Activated naive CD4-positive, alpha-beta T cell treated with anti-CD3 and anti-CD28 coated beads, Interleukin-2, amount 50 U/mL, for 72 hours (primary cell): ENCODE results near the gene AKT2. TPM values are rescaled to one million over a fixed set of nuclear protein-coding genes. Genes with fewer than 3 reads are reported as not detected.
A peak's percentile ranks its signal among the peaks of the same experiment; 100 is the strongest.
"Not testable (repeated sequence)": the region's sequence is repeated elsewhere in the genome, so short reads cannot be mapped to it uniquely, and the experiment has no call there.

Experiments
- ATAC-seq, 2 donors: fragments of 150-1000 bp; cut with Tn5 transposase; 2 replicates each; pipeline ENCODE4 v1.10.0; 2021; ENCODE audit warnings: mild to moderate bottlenecking in 2 of 2, moderate library complexity in 2 of 2
- DNase-seq, 2 donors: peaks; one replicate each; pipeline ENCODE4 v3.0.0; 2021 to 2022; ENCODE audit warnings: low spot score in 2 of 2
- H3K27ac Mint-ChIP-seq, 2 donors: one replicate each; pipeline ENCODE4 v1.8.0; 2022; ENCODE audit warnings: mild to moderate bottlenecking in 2 of 2, mixed read lengths in 2 of 2
- H3K36me3 Mint-ChIP-seq, 2 donors: one replicate each; pipeline ENCODE4 v1.8.0; 2022; ENCODE audit warnings: mixed read lengths in 2 of 2
- H3K9me3 Mint-ChIP-seq, 2 donors: one replicate each; pipeline ENCODE4 v1.8.0; 2022; ENCODE audit warnings: mixed read lengths in 2 of 2
- total RNA-seq, 2 donors: library from RNA; stranded (reverse); gene quantifications; one replicate each; pipeline ENCODE4 v1.2.3, GENCODE V29; 2022

The AKT2 gene
- total RNA-seq, result 100 to 1,000 TPM; 171 to 214 TPM

DNA sequence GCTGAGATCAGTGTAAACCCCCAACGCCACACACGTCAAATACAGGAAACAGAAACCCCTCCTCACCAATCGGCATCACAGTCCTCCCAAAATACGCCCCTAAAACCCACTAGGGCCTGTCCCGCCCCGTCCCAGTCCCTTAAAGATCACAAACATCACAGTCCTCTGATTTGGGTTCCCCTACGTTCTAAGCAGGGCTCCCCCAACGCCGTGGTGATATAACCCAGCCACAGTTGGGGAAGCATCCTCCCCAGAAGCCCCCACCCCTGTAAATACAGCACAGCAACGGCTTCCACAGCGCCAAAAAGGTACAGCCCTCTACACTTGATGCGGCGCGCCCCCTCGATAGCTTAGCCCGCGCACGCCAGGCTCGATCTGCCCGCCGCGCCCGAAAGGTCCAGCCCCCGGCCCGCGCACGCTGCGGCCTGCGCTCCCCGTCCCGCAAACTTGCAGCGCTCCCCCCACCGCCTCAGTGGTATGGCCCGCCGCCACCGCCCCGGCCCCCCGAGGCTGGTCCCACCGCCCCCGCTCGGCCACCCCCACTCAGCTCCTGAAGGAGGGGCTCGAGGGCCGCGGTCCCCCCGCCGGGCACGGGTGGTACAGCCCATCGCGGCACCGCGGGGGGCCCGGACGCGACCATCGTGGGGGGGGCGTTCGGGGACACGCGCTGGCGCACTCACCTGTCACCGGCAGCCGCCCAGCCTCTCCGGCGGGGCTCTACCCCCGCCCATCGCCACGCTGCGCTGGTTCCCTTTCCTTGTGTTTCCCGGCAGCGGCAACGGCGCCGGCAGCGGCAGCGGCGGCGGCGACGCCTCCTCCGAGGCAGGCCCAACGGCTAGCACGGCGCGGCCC lies at the start of gene AKT2:
AKT2 (minus strand) TSS at position 845 of the 852 bp plus-strand sequence. CDS start 20,078 bp downstream, outside the sequence.
- peaks cover 7 to 12% of the 10 kb centered on the region in 2 donors for H3K36me3 Mint-ChIP-seq
- DNase-seq (peak; percentile 73 to 79), ATAC-seq (peak; percentile 64 to 65)
- peak within 1 kb of the TSS; percentile 99 to 100 for H3K27ac Mint-ChIP-seq
- H3K9me3 Mint-ChIP-seq, result no peaks in the 10 kb centered on the region

DNA sequence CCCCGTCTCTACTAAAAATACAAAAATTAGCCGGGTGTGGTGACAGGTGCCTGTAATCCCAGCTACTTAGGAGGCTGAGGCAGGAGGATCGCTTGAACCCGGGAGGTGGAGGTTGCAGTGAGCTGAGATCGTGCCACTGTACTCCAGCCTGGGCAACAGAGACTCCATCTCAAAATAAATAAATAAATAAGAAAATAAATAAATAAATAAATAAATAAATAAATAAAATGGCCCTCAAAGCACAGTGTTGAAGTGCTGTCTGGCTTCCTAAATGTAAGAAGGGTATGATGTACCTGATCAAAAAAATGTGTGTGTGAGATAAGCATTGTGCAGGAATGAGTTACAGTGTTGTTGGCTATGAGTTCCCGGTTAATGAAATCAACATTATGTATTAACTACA lies 47.9 kb upstream of the AKT2 start:
- H3K36me3 Mint-ChIP-seq, H3K9me3 Mint-ChIP-seq, H3K27ac Mint-ChIP-seq, ATAC-seq, DNase-seq: not testable (repeated sequence)

DNA sequence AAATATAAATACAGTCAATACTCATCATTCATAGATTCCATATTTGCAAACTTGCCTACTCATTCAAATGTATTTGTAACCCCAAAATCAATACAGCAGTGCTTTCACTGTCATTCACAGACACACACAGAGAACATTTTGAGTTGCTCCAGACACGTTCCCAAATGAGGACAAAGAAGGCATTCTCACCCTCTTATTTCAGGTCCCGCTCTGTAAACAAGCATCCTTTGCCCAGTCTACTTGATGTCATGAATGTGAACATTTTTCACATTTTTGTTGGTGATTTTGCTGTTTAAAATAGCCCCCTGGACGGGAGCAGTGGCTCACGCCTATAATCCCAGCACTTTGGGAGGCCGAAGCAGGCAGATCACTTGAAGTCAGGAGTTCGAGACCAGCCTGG lies 47.5 kb upstream of the AKT2 start:
- ATAC-seq, result no peak
- no peak for DNase-seq
- H3K36me3 Mint-ChIP-seq, result no peaks in the 10 kb centered on the region
- no peaks in the 10 kb centered on the region for H3K9me3 Mint-ChIP-seq
- no peak overlapping the region for H3K27ac Mint-ChIP-seq

DNA sequence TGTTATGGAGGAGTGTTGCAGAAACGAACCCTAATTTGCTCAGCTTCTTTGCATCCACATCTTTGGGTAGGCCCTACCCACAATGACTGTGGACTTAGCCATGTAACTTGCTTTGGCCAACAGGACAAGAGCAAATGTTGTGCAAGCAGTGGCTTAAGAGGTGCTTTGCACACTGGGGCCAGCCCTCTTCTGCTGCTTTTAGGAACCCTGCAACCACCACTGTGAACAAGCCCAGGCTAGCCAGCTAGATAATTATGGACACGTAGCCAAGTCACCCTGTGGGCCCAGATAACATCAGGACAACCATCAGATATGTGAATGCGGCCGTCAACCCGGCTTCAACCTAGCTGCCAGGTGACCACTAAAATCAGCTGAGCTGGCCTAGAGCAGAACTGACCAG lies 45.9 kb upstream of the AKT2 start:
- ATAC-seq (no peak), DNase-seq (no peak)
- no peaks in the 10 kb centered on the region for H3K9me3 Mint-ChIP-seq
- H3K36me3 Mint-ChIP-seq, result no peaks in the 10 kb centered on the region
- H3K27ac Mint-ChIP-seq, result peak overlapping the region; percentile 59 to 72

DNA sequence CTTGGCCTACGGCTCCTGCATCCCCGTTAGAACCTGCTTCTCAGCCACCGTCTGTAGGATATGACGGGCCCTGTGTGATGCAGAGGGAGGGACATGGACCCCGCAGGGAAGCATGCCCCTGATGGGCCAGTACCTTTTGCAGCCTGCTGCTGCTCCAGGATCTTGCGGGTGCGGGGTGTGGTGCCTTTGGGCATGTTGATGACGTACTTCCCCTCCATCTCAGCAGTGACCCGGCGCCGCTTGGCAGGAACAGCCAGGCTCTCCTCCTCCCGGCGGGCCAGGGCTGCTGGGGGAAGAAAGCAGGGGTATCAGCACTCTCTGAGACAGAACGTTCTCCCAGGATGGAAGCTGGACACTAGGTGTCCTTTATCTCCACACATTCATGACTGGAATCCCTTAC lies 41.1 kb upstream of the AKT2 start:
- Mint-ChIP-seq H3K27ac (no peak overlapping the region), H3K9me3 (no peaks in the 10 kb centered on the region), H3K36me3 (no peaks in the 10 kb centered on the region)
- DNase-seq, result no peak
- ATAC-seq, result no peak

DNA sequence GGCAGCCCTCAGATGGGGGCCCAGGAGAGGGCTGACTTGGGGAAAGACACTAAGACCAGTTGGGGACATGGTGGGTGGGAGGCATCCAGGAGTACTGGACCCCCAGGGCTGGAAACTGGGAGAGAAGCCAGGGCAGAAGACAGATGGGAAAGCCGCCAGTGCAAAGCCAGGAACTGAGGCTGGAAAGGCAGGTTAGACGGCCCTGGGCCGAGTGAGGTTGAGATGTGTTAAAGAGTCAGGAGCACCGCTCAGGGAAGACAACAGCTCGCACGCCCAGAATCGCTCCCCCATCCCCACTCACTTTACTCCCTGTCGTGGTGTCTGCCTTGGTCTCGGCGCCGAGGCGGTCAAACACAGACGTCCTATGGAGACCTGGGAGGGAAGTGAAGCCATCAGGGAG lies 38.6 kb upstream of the AKT2 start:
- no peaks in the 10 kb centered on the region for H3K36me3 Mint-ChIP-seq
- no peak for ATAC-seq
- peak overlapping the region; percentile 67 to 81 for H3K27ac Mint-ChIP-seq
- no peak for DNase-seq
- no peaks in the 10 kb centered on the region for H3K9me3 Mint-ChIP-seq

DNA sequence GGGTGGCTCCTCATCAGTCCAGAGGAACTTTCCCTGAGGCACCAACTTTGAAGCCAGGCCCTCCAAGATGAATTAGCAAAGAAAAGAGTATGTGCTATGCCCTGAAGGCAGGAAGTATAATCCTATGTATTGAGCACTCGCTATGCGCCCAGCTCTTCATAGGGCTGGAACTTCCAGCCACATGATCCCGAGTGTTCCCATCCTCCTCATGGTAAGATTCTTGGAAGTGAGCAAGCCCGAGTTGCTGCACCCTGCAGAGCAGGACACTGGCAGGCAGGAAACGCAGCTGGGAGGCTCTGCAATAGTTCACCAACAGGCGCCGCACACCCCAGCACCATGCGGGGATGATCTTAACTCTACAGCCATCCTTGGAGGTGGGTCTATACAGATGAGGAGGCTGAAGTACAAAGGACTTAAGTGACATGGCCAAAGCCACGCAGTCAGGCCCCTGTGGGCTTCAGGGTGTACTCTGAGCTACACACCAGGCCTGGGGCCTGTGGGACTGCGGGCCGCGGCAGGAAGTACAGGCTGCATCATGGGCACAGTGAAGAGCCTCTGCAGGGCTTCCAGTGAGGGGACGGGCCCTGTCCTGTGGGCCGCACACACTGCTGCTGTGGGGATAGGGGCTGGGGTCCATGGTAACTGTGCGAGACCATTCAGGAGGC lies 37.9 kb upstream of the AKT2 start:
- H3K27ac Mint-ChIP-seq, result peak overlapping the region; percentile 67 to 81
- ATAC-seq, result no peak
- no peak for DNase-seq
- H3K9me3 Mint-ChIP-seq, result no peaks in the 10 kb centered on the region
- H3K36me3 Mint-ChIP-seq, result no peaks in the 10 kb centered on the region

DNA sequence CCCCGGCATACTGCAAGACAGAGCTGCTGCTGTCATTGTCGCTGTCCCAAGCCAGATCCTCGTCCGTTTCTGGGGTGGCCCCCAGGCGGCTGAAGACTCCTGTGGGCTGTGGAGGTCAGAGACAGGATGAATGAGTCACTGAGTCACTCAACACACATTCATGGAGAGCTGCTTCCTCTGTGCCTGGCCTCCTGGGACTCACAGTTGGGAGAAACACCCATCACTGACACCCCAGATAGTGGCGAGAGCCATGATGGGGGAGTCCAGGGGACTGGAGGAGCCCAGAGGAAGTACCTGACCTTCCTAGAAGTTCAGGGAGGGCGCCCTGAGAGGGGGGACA lies 37.1 kb upstream of the AKT2 start:
- Mint-ChIP-seq H3K9me3 (no peaks in the 10 kb centered on the region), H3K27ac (peak overlapping the region; percentile 29 to 67), H3K36me3 (no peaks in the 10 kb centered on the region)
- ATAC-seq, result no peak
- no peak for DNase-seq

DNA sequence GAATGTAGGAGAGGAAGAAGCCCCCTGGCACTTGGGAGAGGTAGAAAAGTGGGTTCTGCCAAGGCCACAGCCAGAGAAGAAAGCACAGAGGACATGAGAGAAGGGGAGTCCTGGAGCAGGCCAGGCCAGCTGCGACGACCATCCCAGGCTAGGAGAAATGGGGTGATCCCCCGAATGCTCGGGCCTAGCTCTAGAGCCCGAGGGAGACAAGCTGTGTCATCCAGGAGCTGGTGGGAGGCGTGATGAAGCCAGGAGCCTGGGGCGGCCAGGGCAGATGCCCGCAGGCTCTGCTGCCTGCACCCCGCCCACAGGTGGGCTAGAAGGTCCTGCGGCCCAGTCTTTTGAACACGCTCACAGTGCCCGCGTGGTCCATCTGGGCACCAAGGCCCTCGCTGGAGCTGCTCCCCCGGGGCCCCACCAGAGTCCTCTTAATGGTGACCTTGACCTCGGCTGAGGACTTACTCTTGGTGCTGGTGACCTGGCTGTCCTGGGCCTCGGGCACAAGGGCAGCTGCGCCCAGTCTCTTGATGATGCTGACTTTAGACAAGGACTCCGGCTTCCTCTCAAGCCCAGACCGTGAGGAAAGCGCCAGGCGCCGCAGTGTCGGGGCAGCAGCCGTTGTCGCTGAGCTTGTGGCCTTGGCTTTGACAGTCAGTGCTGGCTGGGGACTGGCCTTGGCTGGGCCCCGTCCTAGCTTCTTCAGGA lies 36.6 kb upstream of the AKT2 start:
- no peaks in the 10 kb centered on the region for H3K9me3 Mint-ChIP-seq
- no peaks in the 10 kb centered on the region for H3K36me3 Mint-ChIP-seq
- peak overlapping the region; percentile 67 to 90 for H3K27ac Mint-ChIP-seq
- DNase-seq (no peak), ATAC-seq (no peak)

DNA sequence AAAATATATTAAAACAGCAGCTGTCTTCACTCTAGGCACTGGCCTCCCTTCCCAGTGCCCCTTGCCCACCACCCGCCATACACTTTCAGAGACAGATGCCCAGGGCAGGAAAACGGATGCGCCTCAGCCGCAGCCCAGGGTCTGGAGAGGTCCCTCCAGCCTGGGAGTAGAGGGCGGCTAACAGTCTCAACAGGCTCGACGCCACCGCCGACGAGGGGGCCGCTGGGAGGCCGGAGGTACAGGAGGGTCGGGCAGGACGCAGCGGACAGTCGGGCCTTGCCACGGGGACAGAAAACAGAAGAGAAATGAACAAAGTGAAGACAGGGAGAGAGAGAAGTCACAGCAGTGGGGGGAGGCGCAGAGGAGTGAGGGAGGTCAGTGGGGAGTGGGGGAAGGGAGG lies 35.9 kb upstream of the AKT2 start:
- H3K36me3 Mint-ChIP-seq, result no peaks in the 10 kb centered on the region

DNA sequence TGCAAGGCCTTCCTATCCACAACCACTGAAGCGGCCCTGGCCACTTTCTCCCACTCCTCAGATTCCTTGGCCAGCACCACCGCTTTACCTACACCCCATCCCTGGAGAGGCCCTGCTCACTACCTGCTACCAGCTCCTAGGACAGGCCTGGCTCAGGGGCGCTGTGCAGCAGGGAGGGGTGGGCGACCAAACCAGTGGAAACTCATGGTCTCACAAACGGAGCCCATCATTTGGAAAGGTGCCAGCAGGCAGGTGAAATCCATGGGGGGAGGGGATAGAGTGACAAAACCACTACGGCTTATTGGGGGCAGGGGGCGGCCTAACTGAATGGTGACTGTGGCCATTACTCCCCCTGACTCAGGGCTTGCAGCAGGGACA lies 35.4 kb upstream of the AKT2 start:
- Mint-ChIP-seq H3K27ac (peak overlapping the region; percentile 53 to 59), H3K9me3 (no peaks in the 10 kb centered on the region), H3K36me3 (no peaks in the 10 kb centered on the region)
- no peak for DNase-seq
- ATAC-seq, result no peak

More for the DNA sequence above, 35.9 kb upstream of the AKT2 start:
- DNase-seq (no peak), ATAC-seq (no peak)
- no peaks in the 10 kb centered on the region for H3K9me3 Mint-ChIP-seq
- peak overlapping the region; percentile 67 to 84 for H3K27ac Mint-ChIP-seq

DNA sequence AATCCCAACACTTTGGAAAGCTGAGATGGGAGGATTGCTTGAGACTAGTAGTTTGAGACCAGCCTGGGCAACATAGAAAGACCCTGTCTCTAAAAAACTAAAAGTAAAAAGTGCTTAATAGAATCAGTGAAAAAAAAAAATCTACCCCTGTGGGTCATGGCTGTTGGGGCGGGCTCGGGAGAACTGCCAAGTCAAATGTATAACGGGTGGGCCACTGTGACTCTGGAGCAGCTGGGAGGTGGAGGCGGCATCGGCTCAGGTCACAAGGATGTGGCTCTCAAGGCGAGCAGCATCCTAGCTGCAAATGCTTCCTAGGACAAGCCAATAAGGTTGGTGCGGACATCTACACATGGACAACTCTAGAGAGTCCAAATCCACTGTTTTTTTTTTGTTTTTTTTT lies 32.2 kb upstream of the AKT2 start:
- Mint-ChIP-seq H3K9me3 (no peaks in the 10 kb centered on the region), H3K27ac (peak overlapping the region; percentile 11 to 33), H3K36me3 (no peaks in the 10 kb centered on the region)
- DNase-seq (no peak), ATAC-seq (no peak)

DNA sequence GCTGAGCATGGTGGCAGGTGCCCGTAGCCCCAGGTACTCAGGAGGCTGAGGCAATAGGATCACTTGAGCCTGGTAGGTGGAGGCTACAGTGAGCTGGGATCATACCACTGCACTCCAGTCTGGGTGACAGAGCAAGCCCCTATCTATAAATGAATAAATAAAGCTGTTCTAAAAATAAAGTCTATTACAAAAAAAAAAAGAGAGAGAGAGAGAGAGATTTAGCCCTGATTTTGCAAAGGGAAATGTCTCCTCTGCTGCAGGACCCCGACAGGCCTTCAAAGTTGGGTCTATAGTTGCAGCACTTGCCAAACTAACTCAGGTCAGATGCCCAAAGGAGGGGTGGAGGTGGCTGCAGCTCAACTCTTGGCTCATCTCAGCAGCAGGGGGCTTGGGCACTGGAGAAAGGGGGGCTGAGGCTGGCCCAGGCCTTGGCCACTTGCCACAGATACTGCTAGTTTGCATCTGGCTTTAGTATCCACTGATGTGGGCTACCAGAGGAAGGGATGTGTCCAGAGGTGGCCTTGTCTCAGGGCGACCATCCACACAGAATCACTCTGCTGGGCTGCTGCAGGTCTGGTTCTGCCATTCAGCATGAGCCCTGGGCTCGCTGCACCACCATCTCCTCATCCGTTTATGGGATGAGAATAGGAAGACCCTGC lies 30.8 kb upstream of the AKT2 start:
- no peak for ATAC-seq
- H3K27ac Mint-ChIP-seq, result no peak overlapping the region
- H3K36me3 Mint-ChIP-seq, result no peaks in the 10 kb centered on the region
- H3K9me3 Mint-ChIP-seq, result no peaks in the 10 kb centered on the region
- no peak for DNase-seq

DNA sequence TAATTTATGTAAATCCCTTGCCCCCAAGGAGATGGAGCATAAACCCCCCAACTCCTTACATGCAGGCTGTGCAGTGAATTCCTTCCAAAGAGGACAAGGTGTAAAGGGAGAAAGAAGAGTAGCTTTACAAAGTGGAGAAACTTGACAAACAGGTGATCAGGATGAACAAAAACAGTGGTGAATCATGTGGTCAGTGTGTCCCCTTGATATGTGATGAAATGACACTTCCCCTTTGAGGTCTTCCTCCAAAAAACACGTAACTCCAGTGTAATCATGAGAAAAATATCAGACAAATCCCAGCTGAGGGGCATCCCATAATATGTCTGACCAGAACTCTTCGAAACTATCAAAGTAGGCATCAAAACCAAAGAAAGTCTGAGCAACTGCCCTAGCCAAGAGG lies 29.5 kb upstream of the AKT2 start:
- H3K36me3 Mint-ChIP-seq, result no peaks in the 10 kb centered on the region
- no peak for ATAC-seq
- no peak for DNase-seq
- no peaks in the 10 kb centered on the region for H3K9me3 Mint-ChIP-seq
- no peak overlapping the region for H3K27ac Mint-ChIP-seq

DNA sequence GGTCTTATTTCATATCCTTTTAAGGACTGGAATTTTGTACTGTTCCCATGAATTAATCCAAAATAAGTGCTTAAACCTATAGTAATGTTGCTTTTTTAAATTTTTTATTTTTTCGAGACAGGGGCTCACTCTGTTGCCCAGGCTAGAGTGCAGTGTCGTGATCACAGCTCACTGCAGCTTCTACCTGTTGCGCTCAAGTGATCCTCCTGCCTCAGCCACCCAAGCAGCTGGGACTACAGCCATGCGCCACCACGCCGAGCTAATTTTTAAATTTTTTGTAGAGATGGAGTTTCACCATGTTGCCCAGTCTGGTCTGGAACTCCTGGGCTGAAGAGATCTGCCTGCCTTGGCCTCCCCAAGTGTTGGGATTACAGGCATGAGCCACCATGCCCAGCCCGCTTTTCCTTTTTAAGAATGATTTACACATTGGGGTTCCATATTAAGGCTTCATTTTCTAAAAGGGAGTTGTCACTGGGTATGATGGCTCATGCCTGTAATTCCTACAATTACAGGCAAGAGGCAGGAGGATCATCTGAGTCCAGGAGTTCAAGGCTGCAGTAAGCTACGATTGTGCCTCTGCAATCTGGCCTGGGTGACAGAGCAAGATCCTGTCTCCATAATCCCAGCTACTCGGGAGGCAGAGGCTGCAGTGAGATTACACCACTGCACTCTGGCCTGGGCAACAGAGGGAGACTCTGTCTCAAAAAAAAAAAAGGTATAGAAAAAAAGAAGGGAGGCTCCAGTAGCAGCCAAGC lies 28.3 kb upstream of the AKT2 start:
- no peaks in the 10 kb centered on the region for H3K9me3 Mint-ChIP-seq
- DNase-seq, result no peak
- peak overlapping the region; percentile 49 to 60 for H3K27ac Mint-ChIP-seq
- ATAC-seq, result no peak
- no peaks in the 10 kb centered on the region for H3K36me3 Mint-ChIP-seq

DNA sequence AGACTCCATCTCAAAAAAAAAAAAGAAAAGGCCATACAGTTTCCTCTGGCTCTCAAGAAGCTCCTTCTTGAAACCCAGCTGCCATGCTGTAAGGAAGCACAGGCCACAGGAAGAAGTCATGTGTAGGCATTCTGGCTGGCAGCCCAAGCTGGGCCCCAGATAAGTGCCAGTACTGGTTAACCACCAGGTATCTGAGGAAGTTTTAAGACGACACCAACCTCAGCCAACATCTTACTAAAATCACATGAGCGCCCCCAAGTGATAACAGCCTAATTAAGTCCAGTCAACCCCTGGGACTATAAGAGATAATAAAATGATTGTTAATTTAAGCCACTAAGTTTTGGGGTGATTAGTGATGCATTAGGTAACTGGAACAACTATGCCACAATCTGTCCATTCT lies 27.4 kb upstream of the AKT2 start:
- ATAC-seq, result no peak
- H3K36me3 Mint-ChIP-seq, result no peaks in the 10 kb centered on the region

More for the DNA sequence above, 27.4 kb upstream of the AKT2 start:
- no peak for DNase-seq
- no peaks in the 10 kb centered on the region for H3K9me3 Mint-ChIP-seq
- peak overlapping the region in 1 of 2 donors; percentile 60 for H3K27ac Mint-ChIP-seq
